Brain microvascular endothelial cell (primary cell): ENCODE data around the gene PIEZO2.

Source experiments
- DNase-seq: peaks from one replicate; pipeline ENCODE4 v3.0.0-alpha.2; 2020
- H3K27ac ChIP-seq: fragments of 250-450 bp; sonication (Bioruptor Pico); 2 replicates; pipeline ENCODE4 v1.5.1; 2020; ENCODE audit warnings: mild to moderate bottlenecking, moderate library complexity
- H3K27me3 ChIP-seq: fragments of 250-450 bp; sonication (Bioruptor Pico); replicated peaks from 2 replicates; pipeline ENCODE4 v1.5.1; 2020; ENCODE audit warnings: mild to moderate bottlenecking
- H3K36me3 ChIP-seq: fragments of 250-450 bp; sonication (Bioruptor Pico); replicated peaks from 2 replicates; pipeline ENCODE4 v1.5.1; 2020; ENCODE audit warnings: mild to moderate bottlenecking
- H3K4me3 ChIP-seq: 2 replicates; pipeline ENCODE4 v1.5.1; 2011; ENCODE audit warnings: low read depth, mild to moderate bottlenecking, control low read depth, low read length, moderate library complexity
- CTCF ChIP-seq: IDR thresholded peaks from 2 replicates; pipeline ENCODE4 v1.5.1; 2011; ENCODE audit warnings: low read depth, mild to moderate bottlenecking, moderate library complexity, low read length, control low read depth, inconsistent platforms; ENCODE audit errors: missing control alignments
- in situ Hi-C: cut with HindIII; loops from 2 replicates; pipeline ENCODE4 v1.10.0; 2017; ENCODE audit warnings: low sequenced_read_pairs, low pct_ligation_motif_present

PIEZO2 gene

GRCh38 chr18:11031966-11032365 lies 117.4 kb downstream of the PIEZO2 start:
- Histone ChIP-seq H3K27me3 (no peaks in the 10 kb centered on the region), H3K4me3 (no peak overlapping the region), H3K36me3 (no peaks in the 10 kb centered on the region), H3K27ac (no peak overlapping the region)
- no peak for DNase-seq
- no peak for TF ChIP-seq CTCF
- in situ Hi-C loops: no loop called here

- no peaks in the 10 kb centered on the region for H3K36me3 ChIP-seq
- TF ChIP-seq CTCF: no peak
- no peaks in the 10 kb centered on the region for H3K27me3 ChIP-seq
- H3K27ac ChIP-seq: no peak overlapping the region
- DNase-seq: no peak
- in situ Hi-C loops: no loop called here
- no peak overlapping the region for H3K4me3 ChIP-seq
Observed at GRCh38 chr18:11029021-11029420, 120.3 kb downstream of the PIEZO2 start.

GRCh38 chr18:11027862-11028261 lies 121.5 kb downstream of the PIEZO2 start:
- no peak for DNase-seq
- in situ Hi-C loops: no loop called here
- Histone ChIP-seq H3K4me3 (no peak overlapping the region), H3K36me3 (no peaks in the 10 kb centered on the region), H3K27ac (no peak overlapping the region), H3K27me3 (no peaks in the 10 kb centered on the region)
- TF ChIP-seq CTCF: no peak

- H3K27me3 ChIP-seq: no peaks in the 10 kb centered on the region
- no peak overlapping the region for H3K27ac ChIP-seq
- no peak for TF ChIP-seq CTCF
- no peak for DNase-seq
- H3K36me3 ChIP-seq: no peaks in the 10 kb centered on the region
- in situ Hi-C loops: no loop called here
- no peak overlapping the region for H3K4me3 ChIP-seq
Observed at GRCh38 chr18:11025671-11026070, 123.7 kb downstream of the PIEZO2 start.

GRCh38 chr18:11024928-11025669 lies 124.3 kb downstream of the PIEZO2 start:
- Histone ChIP-seq H3K36me3 (no peaks in the 10 kb centered on the region), H3K27me3 (no peaks in the 10 kb centered on the region), H3K4me3 (no peak overlapping the region), H3K27ac (no peak overlapping the region)
- DNase-seq: no peak
- in situ Hi-C loops: no loop called here
- no peak for TF ChIP-seq CTCF

- Histone ChIP-seq H3K27me3 (no peaks in the 10 kb centered on the region), H3K27ac (no peak overlapping the region), H3K36me3 (no peaks in the 10 kb centered on the region), H3K4me3 (no peak overlapping the region)
- in situ Hi-C loops: no loop called here
- no peak for TF ChIP-seq CTCF
- no peak for DNase-seq
Observed at GRCh38 chr18:11021477-11021876, 127.9 kb downstream of the PIEZO2 start.
